Testis (tissue), 2 donors: ENCODE measurements around the gene TSC22D2.

Experiments used
- POLR2A ChIP-seq: fragments of 450-650 bp; IDR thresholded peaks from one replicate; pipeline ENCODE4 v1.6.1; 2017; ENCODE audit warnings: antibody characterized with exemption, mild to moderate bottlenecking, moderate library complexity
- TF ChIP-seq, protein P1 (sequence below), 3 experiments: fragments of 450-650 bp in 2 of 3; fragments of 200-600 bp in 1 of 3; sonication (generic) in 1 of 3; IDR thresholded peaks; one replicate each; pipeline ENCODE4 v1.5.1; 2016 to 2019; ENCODE audit warnings: antibody characterized with exemption in 3 of 3, mild to moderate bottlenecking in 2 of 3, moderate library complexity in 1 of 3

DNA sequence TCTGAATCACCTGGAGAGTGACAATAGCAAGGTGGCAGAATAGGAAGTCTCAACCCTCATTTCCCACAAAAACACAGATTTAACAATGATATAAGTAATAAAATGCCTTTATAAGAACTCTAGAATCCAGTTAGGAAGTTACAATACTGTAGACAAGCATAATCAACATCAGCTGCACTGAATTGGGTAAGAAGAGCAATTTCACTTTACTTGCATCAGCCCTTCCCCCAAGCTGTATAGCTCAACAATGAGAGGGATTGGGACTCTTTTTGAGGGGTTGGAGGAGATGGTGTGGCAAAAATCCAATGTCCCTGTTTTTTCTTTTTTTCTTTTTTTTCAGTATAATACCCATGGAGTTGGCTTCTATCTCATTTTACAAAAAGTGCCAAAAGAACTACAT, 75.1 kb downstream of the TSC22D2 start:
- TF ChIP-seq, protein P1, sequence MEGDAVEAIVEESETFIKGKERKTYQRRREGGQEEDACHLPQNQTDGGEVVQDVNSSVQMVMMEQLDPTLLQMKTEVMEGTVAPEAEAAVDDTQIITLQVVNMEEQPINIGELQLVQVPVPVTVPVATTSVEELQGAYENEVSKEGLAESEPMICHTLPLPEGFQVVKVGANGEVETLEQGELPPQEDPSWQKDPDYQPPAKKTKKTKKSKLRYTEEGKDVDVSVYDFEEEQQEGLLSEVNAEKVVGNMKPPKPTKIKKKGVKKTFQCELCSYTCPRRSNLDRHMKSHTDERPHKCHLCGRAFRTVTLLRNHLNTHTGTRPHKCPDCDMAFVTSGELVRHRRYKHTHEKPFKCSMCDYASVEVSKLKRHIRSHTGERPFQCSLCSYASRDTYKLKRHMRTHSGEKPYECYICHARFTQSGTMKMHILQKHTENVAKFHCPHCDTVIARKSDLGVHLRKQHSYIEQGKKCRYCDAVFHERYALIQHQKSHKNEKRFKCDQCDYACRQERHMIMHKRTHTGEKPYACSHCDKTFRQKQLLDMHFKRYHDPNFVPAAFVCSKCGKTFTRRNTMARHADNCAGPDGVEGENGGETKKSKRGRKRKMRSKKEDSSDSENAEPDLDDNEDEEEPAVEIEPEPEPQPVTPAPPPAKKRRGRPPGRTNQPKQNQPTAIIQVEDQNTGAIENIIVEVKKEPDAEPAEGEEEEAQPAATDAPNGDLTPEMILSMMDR (IDR thresholded peaks at IDR 0.05), result no peak
- TF ChIP-seq POLR2A, result no peak
